IMR-90 (cell line): Measurements from ENCODE around the gene PIP5K1B. TPM values are rescaled to one million over a fixed set of nuclear protein-coding genes. Genes with fewer than 3 reads are reported as not detected.

Experiments
- ATAC-seq: fragments of 200-7000 bp; cut with Tn5 transposase; 2 replicates; pipeline ENCODE4 v1.9.1; 2020; ENCODE audit warnings: low read depth, mild to moderate bottlenecking, moderate library complexity
- BruUV-seq: library from RNA; stranded (reverse); fragments of 400-500 nt; replicated peaks from 2 replicates; lab custom pipeline; 2021; lab: Mats Ljungman, UMichigan
- CTCF ChIA-PET: fragments of 300-600 bp; formaldehyde crosslinking; extraction: SDS; loops from one replicate; lab custom pipeline; 2021; ENCODE audit warnings: antibody characterized with exemption; lab: Yijun Ruan, JAX
- POLR2A ChIA-PET: fragments of 300-600 bp; sonication (Branson Sonifier 250); formaldehyde crosslinking; loops from one replicate; lab custom pipeline; 2022; ENCODE audit warnings: antibody characterized with exemption; ENCODE audit not compliant: unreplicated experiment; lab: Charles Lee
- DNase-seq: peaks from one replicate; pipeline ENCODE4 v3.0.0; 2013
- H2AFZ ChIP-seq: replicated peaks from 2 replicates; pipeline ENCODE3; 2013; ENCODE audit warnings: low read length, mild to moderate bottlenecking; ENCODE audit not compliant: poor library complexity
- H2AK5ac ChIP-seq: 2 replicates; pipeline ENCODE4 v1.6.1; 2013; ENCODE audit warnings: low read depth, low read length, inconsistent platforms
- H2AK9ac ChIP-seq: replicated peaks from 2 replicates; pipeline ENCODE3; 2013; ENCODE audit warnings: mild to moderate bottlenecking, low read depth, low read length, moderate library complexity; ENCODE audit not compliant: poor library complexity
- H2BK120ac ChIP-seq: 2 replicates; pipeline ENCODE4 v1.6.1; 2013; ENCODE audit warnings: low read depth, low read length, inconsistent platforms
- H2BK15ac ChIP-seq: 3 replicates; pipeline ENCODE4 v1.6.1; 2013; ENCODE audit warnings: low read depth, low read length, inconsistent platforms
- H2BK20ac ChIP-seq: 2 replicates; pipeline ENCODE4 v1.6.1; 2013; ENCODE audit warnings: low read depth, mild to moderate bottlenecking, inconsistent platforms, low read length, moderate library complexity
- H2BK5ac ChIP-seq: 2 replicates; pipeline ENCODE4 v1.6.1; 2013; ENCODE audit warnings: mild to moderate bottlenecking, low read depth, low read length, inconsistent platforms; ENCODE audit not compliant: poor library complexity, severe bottlenecking
- H3K14ac ChIP-seq: replicated peaks from 2 replicates; pipeline ENCODE4 v1.6.1; 2013; ENCODE audit warnings: low read depth, low read length, inconsistent platforms
- H3K18ac ChIP-seq: 2 replicates; pipeline ENCODE4 v1.6.1; 2013; ENCODE audit warnings: low read depth, low read length, control low read depth
- H3K23ac ChIP-seq: 2 replicates; pipeline ENCODE4 v1.6.1; 2013; ENCODE audit warnings: low read depth, low read length, inconsistent platforms
- H3K27ac ChIP-seq: 2 replicates; pipeline ENCODE4 v1.5.1; 2013; ENCODE audit warnings: mild to moderate bottlenecking, control low read depth, low read length; ENCODE audit not compliant: insufficient read depth
- H3K27me3 ChIP-seq: 2 replicates; pipeline ENCODE4 v1.6.1; 2013; ENCODE audit warnings: low read length; ENCODE audit not compliant: control insufficient read depth, insufficient read depth
- H3K36me3 ChIP-seq: 2 replicates; pipeline ENCODE4 v1.6.1; 2013; ENCODE audit warnings: low read length, mixed read lengths; ENCODE audit not compliant: control insufficient read depth, insufficient read depth
- H3K4ac ChIP-seq: 2 replicates; pipeline ENCODE4 v1.6.1; 2013; ENCODE audit warnings: low read depth, low read length, inconsistent platforms
- H3K4me1 ChIP-seq: 2 replicates; pipeline ENCODE4 v1.6.1; 2013; ENCODE audit warnings: low read length, mixed read lengths; ENCODE audit not compliant: control insufficient read depth, insufficient read depth
- H3K4me2 ChIP-seq: 2 replicates; pipeline ENCODE4 v1.6.1; 2013; ENCODE audit warnings: low read depth, mild to moderate bottlenecking, control low read depth, low read length, moderate library complexity
- H3K4me3 ChIP-seq: 2 replicates; pipeline ENCODE4 v1.5.1; 2013; ENCODE audit warnings: low read depth, mild to moderate bottlenecking, control low read depth, low read length, moderate library complexity; ENCODE audit not compliant: insufficient read depth
- H3K56ac ChIP-seq: 2 replicates; pipeline ENCODE4 v1.6.1; 2013; ENCODE audit warnings: low read length, inconsistent platforms; ENCODE audit not compliant: insufficient read depth; ENCODE audit errors: extremely low read depth
- H3K79me1 ChIP-seq, 2 experiments: 2 replicates each; pipeline ENCODE4 v1.6.1; 2013; ENCODE audit warnings: low read length in 2 of 2, inconsistent platforms in 1 of 2, low read depth in 1 of 2
- H3K9ac ChIP-seq: 2 replicates; pipeline ENCODE4 v1.6.1; 2013; ENCODE audit warnings: low read depth, low read length, control low read depth
- H3K9me1 ChIP-seq: 2 replicates; pipeline ENCODE4 v1.6.1; 2013; ENCODE audit warnings: low read length, inconsistent platforms; ENCODE audit not compliant: insufficient read depth
- H3K9me3 ChIP-seq: 2 replicates; pipeline ENCODE4 v1.6.1; 2013; ENCODE audit warnings: low read length; ENCODE audit not compliant: control insufficient read depth, insufficient read depth
- H4K20me1 ChIP-seq: 2 replicates; pipeline ENCODE4 v1.6.1; 2013; ENCODE audit warnings: low read length, inconsistent platforms; ENCODE audit not compliant: insufficient read depth
- H4K5ac ChIP-seq: 2 replicates; pipeline ENCODE4 v1.6.1; 2013; ENCODE audit warnings: mild to moderate bottlenecking, low read depth, low read length, control low read depth
- H4K8ac ChIP-seq, 2 experiments: 2 replicates each; pipeline ENCODE4 v1.6.1; 2013; ENCODE audit warnings: low read depth in 2 of 2, low read length in 2 of 2, control low read depth in 1 of 2, inconsistent platforms in 1 of 2
- H4K91ac ChIP-seq: 2 replicates; pipeline ENCODE4 v1.6.1; 2013; ENCODE audit warnings: low read depth, low read length, inconsistent platforms; ENCODE audit not compliant: insufficient read depth
- BHLHE40 ChIP-seq: fragments of 150-350 bp; IDR thresholded peaks from 2 replicates; pipeline ENCODE4 v1.6.1; 2016; ENCODE audit warnings: mild to moderate bottlenecking, low read depth, low read length
- CHD1 ChIP-seq: IDR thresholded peaks from 2 replicates; pipeline ENCODE4 v1.6.1; 2012; ENCODE audit warnings: low read depth, low read length, improper control_type of control experiment
- ELK1 ChIP-seq: fragments of 150-350 bp; IDR thresholded peaks from 2 replicates; pipeline ENCODE4 v1.6.1; 2016; ENCODE audit warnings: low read depth, mild to moderate bottlenecking, low read length, moderate library complexity, borderline replicate concordance
- MAFK ChIP-seq: IDR thresholded peaks from 2 replicates; pipeline ENCODE4 v1.6.1; 2012; ENCODE audit warnings: low read depth, low read length, improper control_type of control experiment
- MAZ ChIP-seq: IDR thresholded peaks from 2 replicates; pipeline ENCODE4 v1.6.1; 2012; ENCODE audit warnings: low read depth, mild to moderate bottlenecking, low read length, improper control_type of control experiment, moderate library complexity, borderline replicate concordance
- MXI1 ChIP-seq: IDR thresholded peaks from 2 replicates; pipeline ENCODE4 v1.6.1; 2012; ENCODE audit warnings: low read depth, mild to moderate bottlenecking, low read length, moderate library complexity, borderline replicate concordance
- NFE2L2 ChIP-seq: fragments of 150-350 bp; IDR thresholded peaks from 2 replicates; pipeline ENCODE4 v1.6.1; 2016; ENCODE audit warnings: low read depth, mild to moderate bottlenecking, low read length
- POLR2A ChIP-seq: IDR thresholded peaks from 2 replicates; pipeline ENCODE4 v1.6.1; 2012; ENCODE audit warnings: mild to moderate bottlenecking, low read depth, low read length
- RAD21 ChIP-seq: IDR thresholded peaks from 2 replicates; pipeline ENCODE4 v1.6.1; 2012; ENCODE audit warnings: low read length, improper control_type of control experiment
- SMC3 ChIP-seq: fragments of 150-350 bp; IDR thresholded peaks from 2 replicates; pipeline ENCODE4 v1.6.1; 2016; ENCODE audit warnings: low read depth, mild to moderate bottlenecking, antibody characterized with exemption, low read length, moderate library complexity
- USF2 ChIP-seq: fragments of 150-350 bp; IDR thresholded peaks from 2 replicates; pipeline ENCODE4 v1.6.1; 2017; ENCODE audit warnings: mild to moderate bottlenecking, antibody characterized with exemption, low read length, low read depth
- WGBS, 2 experiments: methylation state at CpG; one replicate each; pipeline versions ENCODE4 v1.1.5 to v1.1.7; 2013; ENCODE audit warnings: missing lambda C conversion rate in 2 of 2; ENCODE audit not compliant: insufficient read length in 1 of 2; ENCODE audit errors: extremely low coverage in 2 of 2; 5-methylcytosine and 5-hydroxymethylcytosine counted together
- dilution Hi-C: fragments of 300-500 bp; cut with HindIII; formaldehyde crosslinking; loops from one replicate; pipeline ENCODE4 v1.14.3; 2018; ENCODE audit warnings: low sequenced_read_pairs; ENCODE audit not compliant: unreplicated experiment
- in situ Hi-C: fragments of 300-500 bp; cut with MboI; formaldehyde crosslinking; loops from 3 replicates; pipeline ENCODE4 v1.14.3; 2019; ENCODE audit warnings: low sequenced_read_pairs, inconsistent platforms, mixed read lengths
- intact Hi-C: fragments of 100-400 bp; cut with micrococcal nuclease; formaldehyde crosslinking; loops from 2 replicates; pipeline ENCODE4 v1.10.0; 2022
- polyA plus RNA-seq, 3 experiments: library from polyadenylated mRNA; depleted of rRNA; stranded (reverse); fragments of >200 nt; gene quantifications; 2 replicates each; pipeline ENCODE4 v1.2.3, GENCODE V29; 2012; ENCODE audit warnings: low replicate concordance in 1 of 3
- total RNA-seq: library from RNA; depleted of rRNA; stranded (reverse); fragments of >200 nt; gene quantifications from 2 replicates; pipeline ENCODE4 v1.2.3, GENCODE V29; 2012
- TF ChIP-seq, protein P1 (sequence below): conservative IDR thresholded peaks from 2 replicates; pipeline ENCODE4 v1.5.1; 2012; ENCODE audit warnings: mild to moderate bottlenecking, low read depth, low read length, improper control_type of control experiment

Gene PIP5K1B
- total and polyA plus RNA-seq, 2 of the 4 experiments (the other 2 are of a cell fraction), result not detected

DNA sequence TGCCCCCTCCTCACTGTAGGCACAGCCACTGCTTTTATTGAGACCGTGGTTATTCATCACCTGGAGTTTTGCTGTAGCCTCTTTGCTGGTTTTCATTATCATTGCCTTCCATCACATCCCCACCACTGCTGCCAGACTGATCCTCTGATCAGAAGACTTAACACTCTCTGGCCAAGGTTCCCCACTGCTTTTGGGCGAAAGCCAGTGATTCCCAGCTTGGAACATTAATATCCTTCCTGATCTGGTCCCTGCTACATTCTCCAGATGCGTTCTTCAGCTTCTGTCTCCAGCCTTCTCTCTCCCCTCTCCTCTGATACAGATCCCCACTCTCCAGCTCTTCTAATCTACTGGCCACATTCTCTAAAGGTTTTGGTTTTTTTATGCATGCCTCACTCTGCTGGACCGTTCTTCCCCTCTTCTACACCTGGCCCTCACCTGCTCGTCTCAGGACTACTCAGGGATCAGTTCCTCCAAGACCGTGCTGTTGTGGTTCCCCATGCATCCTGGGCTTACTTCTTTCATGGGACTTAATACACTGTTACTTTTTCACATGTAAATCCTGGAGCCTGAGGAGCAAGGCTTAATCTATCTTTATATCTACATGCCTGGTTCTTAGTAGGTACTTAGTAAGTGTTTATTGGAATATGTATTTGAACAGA, 193.9 kb downstream of the PIP5K1B start:
- DNase-seq (no peak), ATAC-seq (no peak)
- H3K23ac ChIP-seq, result no peak overlapping the region
- H3K9ac ChIP-seq, result no peak overlapping the region
- H2AFZ ChIP-seq, result peak overlapping the region; percentile 33
- H3K27ac ChIP-seq, result no peak overlapping the region
- no peak overlapping the region for H3K4ac ChIP-seq
- H2BK15ac ChIP-seq, result no peak overlapping the region
- no peak overlapping the region for H4K8ac ChIP-seq
- in situ Hi-C loops, result no loop called here
- H4K91ac ChIP-seq, result no peak overlapping the region
- ChIA-PET POLR2A (no interaction called here), CTCF (no interaction called here)
- intact Hi-C loops, result no loop called here
- H2AK5ac ChIP-seq, result no peak overlapping the region
- H3K56ac ChIP-seq, result no peak overlapping the region
- H3K14ac ChIP-seq, result no peak overlapping the region
- H3K9me3 ChIP-seq, result no peaks in the 10 kb centered on the region
- no peaks in the 10 kb centered on the region; the same call in none of the 2 replicates for H3K27me3 ChIP-seq
- no peak overlapping the region for H4K5ac ChIP-seq
- no peaks in the 10 kb centered on the region for H3K4me1 ChIP-seq
- TF ChIP-seq NFE2L2 (no peak), SMC3 (no peak), MAZ (no peak), CHD1 (no peak), POLR2A (no peak), MAFK (no peak), MXI1 (no peak), BHLHE40 (no peak), ELK1 (no peak), RAD21 (no peak), USF2 (no peak)
- TF ChIP-seq, protein P1, sequence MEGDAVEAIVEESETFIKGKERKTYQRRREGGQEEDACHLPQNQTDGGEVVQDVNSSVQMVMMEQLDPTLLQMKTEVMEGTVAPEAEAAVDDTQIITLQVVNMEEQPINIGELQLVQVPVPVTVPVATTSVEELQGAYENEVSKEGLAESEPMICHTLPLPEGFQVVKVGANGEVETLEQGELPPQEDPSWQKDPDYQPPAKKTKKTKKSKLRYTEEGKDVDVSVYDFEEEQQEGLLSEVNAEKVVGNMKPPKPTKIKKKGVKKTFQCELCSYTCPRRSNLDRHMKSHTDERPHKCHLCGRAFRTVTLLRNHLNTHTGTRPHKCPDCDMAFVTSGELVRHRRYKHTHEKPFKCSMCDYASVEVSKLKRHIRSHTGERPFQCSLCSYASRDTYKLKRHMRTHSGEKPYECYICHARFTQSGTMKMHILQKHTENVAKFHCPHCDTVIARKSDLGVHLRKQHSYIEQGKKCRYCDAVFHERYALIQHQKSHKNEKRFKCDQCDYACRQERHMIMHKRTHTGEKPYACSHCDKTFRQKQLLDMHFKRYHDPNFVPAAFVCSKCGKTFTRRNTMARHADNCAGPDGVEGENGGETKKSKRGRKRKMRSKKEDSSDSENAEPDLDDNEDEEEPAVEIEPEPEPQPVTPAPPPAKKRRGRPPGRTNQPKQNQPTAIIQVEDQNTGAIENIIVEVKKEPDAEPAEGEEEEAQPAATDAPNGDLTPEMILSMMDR, result no peak
- no peaks in the 10 kb centered on the region for H3K79me1 ChIP-seq
- WGBS, 2 experiments, result 7% methylated on average over 2 of the region's 6 CpGs; no CpG with 5 or more reads in 1 of the 2 experiments
- H3K9me1 ChIP-seq, result no peaks in the 10 kb centered on the region
- H4K20me1 ChIP-seq, result no peaks in the 10 kb centered on the region
- H2BK5ac ChIP-seq, result no peak overlapping the region
- H3K4me2 ChIP-seq, result no peak overlapping the region
- H2BK20ac ChIP-seq, result no peak overlapping the region
- no peak overlapping the region for H2AK9ac ChIP-seq
- no peaks in the 10 kb centered on the region for H3K36me3 ChIP-seq
- dilution Hi-C loops, result no loop called here
- BruUV-seq, result no TSS peak
- H2BK120ac ChIP-seq, result no peak overlapping the region
- H3K4me3 ChIP-seq, result no peak overlapping the region
- no peak overlapping the region for H3K18ac ChIP-seq
